MM.1S (cell line): ENCODE data around the gene ACO2.

Experiments used
- CTCF ChIP-seq: fragments of 300-600 bp; sonication (generic); IDR thresholded peaks from 2 replicates; pipeline ENCODE4 v1.5.1; 2016; ENCODE audit warnings: antibody characterized with exemption, low read length, mixed read lengths
- EZH2phosphoT487 ChIP-seq: fragments of 300-600 bp; sonication (generic); IDR thresholded peaks from 2 replicates; pipeline ENCODE4 v1.6.1; 2018; ENCODE audit warnings: antibody characterized with exemption, low read length

- no peak for TF ChIP-seq CTCF
- no peak for TF ChIP-seq EZH2phosphoT487
These were observed 21.3 kb upstream of the ACO2 start for GRCh38 chr22:41447435-41448188.
